ENCODE data around the gene ALB.

The ALB gene

DNA sequence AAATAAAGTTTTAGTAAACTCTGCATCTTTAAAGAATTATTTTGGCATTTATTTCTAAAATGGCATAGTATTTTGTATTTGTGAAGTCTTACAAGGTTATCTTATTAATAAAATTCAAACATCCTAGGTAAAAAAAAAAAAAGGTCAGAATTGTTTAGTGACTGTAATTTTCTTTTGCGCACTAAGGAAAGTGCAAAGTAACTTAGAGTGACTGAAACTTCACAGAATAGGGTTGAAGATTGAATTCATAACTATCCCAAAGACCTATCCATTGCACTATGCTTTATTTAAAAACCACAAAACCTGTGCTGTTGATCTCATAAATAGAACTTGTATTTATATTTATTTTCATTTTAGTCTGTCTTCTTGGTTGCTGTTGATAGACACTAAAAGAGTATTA lies 370 bp downstream of the ALB start:
- Histone ChIP-seq H4K20me1 (ENCODE audit: insufficient read depth, low read length) (no peaks in the 10 kb centered on the region), H3K4me3 (ENCODE audit: low read length) (no peak overlapping the region), H3K79me2 (ENCODE audit: low read length) (no peaks in the 10 kb centered on the region), H3K9ac (ENCODE audit: low read length) (no peak overlapping the region), H3K4me1 (ENCODE audit: low read length) (no peaks in the 10 kb centered on the region), H3K4me2 (ENCODE audit: low read length) (no peak overlapping the region), H2AFZ (ENCODE audit: low read depth, low read length) (no peak overlapping the region), H3K27me3 (ENCODE audit: low read depth, low read length) (no peaks in the 10 kb centered on the region), H3K36me3 (replicated peaks; ENCODE audit: low read depth, low read length) (no peaks in the 10 kb centered on the region), H3K27ac (ENCODE audit: low read length) (no peak overlapping the region), H3K9me3 (ENCODE audit: insufficient read depth, low read length) (no peaks in the 10 kb centered on the region)
- TF ChIP-seq, protein P1, sequence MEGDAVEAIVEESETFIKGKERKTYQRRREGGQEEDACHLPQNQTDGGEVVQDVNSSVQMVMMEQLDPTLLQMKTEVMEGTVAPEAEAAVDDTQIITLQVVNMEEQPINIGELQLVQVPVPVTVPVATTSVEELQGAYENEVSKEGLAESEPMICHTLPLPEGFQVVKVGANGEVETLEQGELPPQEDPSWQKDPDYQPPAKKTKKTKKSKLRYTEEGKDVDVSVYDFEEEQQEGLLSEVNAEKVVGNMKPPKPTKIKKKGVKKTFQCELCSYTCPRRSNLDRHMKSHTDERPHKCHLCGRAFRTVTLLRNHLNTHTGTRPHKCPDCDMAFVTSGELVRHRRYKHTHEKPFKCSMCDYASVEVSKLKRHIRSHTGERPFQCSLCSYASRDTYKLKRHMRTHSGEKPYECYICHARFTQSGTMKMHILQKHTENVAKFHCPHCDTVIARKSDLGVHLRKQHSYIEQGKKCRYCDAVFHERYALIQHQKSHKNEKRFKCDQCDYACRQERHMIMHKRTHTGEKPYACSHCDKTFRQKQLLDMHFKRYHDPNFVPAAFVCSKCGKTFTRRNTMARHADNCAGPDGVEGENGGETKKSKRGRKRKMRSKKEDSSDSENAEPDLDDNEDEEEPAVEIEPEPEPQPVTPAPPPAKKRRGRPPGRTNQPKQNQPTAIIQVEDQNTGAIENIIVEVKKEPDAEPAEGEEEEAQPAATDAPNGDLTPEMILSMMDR (IDR thresholded peaks at IDR 0.05; ENCODE audit: low read depth, low read length): no peak
- TF ChIP-seq EZH2phosphoT487 (IDR thresholded peaks at IDR 0.05; ENCODE audit: low read depth): no peak

DNA sequence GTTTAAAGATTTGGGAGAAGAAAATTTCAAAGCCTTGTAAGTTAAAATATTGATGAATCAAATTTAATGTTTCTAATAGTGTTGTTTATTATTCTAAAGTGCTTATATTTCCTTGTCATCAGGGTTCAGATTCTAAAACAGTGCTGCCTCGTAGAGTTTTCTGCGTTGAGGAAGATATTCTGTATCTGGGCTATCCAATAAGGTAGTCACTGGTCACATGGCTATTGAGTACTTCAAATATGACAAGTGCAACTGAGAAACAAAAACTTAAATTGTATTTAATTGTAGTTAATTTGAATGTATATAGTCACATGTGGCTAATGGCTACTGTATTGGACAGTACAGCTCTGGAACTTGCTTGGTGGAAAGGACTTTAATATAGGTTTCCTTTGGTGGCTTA lies 1.1 kb downstream of the ALB start:
- no peaks in the 10 kb centered on the region for H3K36me3 ChIP-seq (replicated peaks; ENCODE audit: low read depth, low read length)
- no peak overlapping the region for H3K4me2 ChIP-seq (ENCODE audit: low read length)
- H4K20me1 ChIP-seq (ENCODE audit: insufficient read depth, low read length): no peaks in the 10 kb centered on the region
- H3K9ac ChIP-seq (ENCODE audit: low read length): no peak overlapping the region
- no peaks in the 10 kb centered on the region for H3K9me3 ChIP-seq (ENCODE audit: insufficient read depth, low read length)
- no peak overlapping the region for H2AFZ ChIP-seq (ENCODE audit: low read depth, low read length)
- TF ChIP-seq, protein P1 (IDR thresholded peaks at IDR 0.05; ENCODE audit: low read depth, low read length): no peak
- no peak for TF ChIP-seq EZH2phosphoT487 (IDR thresholded peaks at IDR 0.05; ENCODE audit: low read depth)
- no peak overlapping the region for H3K4me3 ChIP-seq (ENCODE audit: low read length)
- H3K27ac ChIP-seq (ENCODE audit: low read length): no peak overlapping the region
- H3K27me3 ChIP-seq (ENCODE audit: low read depth, low read length): no peaks in the 10 kb centered on the region
- H3K4me1 ChIP-seq (ENCODE audit: low read length): no peaks in the 10 kb centered on the region
- H3K79me2 ChIP-seq (ENCODE audit: low read length): no peaks in the 10 kb centered on the region

DNA sequence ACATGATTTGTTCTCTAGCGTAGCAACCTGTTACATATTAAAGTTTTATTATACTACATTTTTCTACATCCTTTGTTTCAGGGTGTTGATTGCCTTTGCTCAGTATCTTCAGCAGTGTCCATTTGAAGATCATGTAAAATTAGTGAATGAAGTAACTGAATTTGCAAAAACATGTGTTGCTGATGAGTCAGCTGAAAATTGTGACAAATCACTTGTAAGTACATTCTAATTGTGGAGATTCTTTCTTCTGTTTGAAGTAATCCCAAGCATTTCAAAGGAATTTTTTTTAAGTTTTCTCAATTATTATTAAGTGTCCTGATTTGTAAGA lies 2.4 kb downstream of the ALB start:
- H3K36me3 ChIP-seq (replicated peaks; ENCODE audit: low read depth, low read length): no peaks in the 10 kb centered on the region
- no peak overlapping the region for H3K27ac ChIP-seq (ENCODE audit: low read length)
- H3K79me2 ChIP-seq (ENCODE audit: low read length): no peaks in the 10 kb centered on the region
- no peak overlapping the region for H3K9ac ChIP-seq (ENCODE audit: low read length)
- no peaks in the 10 kb centered on the region for H3K27me3 ChIP-seq (ENCODE audit: low read depth, low read length)
- no peak overlapping the region for H3K4me2 ChIP-seq (ENCODE audit: low read length)
- no peak overlapping the region for H3K4me3 ChIP-seq (ENCODE audit: low read length)
- H4K20me1 ChIP-seq (ENCODE audit: insufficient read depth, low read length): no peaks in the 10 kb centered on the region
- TF ChIP-seq, protein P1 (IDR thresholded peaks at IDR 0.05; ENCODE audit: low read depth, low read length): no peak
- no peak for TF ChIP-seq EZH2phosphoT487 (IDR thresholded peaks at IDR 0.05; ENCODE audit: low read depth)
- no peak overlapping the region for H2AFZ ChIP-seq (ENCODE audit: low read depth, low read length)
- H3K4me1 ChIP-seq (ENCODE audit: low read length): no peaks in the 10 kb centered on the region
- H3K9me3 ChIP-seq (ENCODE audit: insufficient read depth, low read length): no peaks in the 10 kb centered on the region

DNA sequence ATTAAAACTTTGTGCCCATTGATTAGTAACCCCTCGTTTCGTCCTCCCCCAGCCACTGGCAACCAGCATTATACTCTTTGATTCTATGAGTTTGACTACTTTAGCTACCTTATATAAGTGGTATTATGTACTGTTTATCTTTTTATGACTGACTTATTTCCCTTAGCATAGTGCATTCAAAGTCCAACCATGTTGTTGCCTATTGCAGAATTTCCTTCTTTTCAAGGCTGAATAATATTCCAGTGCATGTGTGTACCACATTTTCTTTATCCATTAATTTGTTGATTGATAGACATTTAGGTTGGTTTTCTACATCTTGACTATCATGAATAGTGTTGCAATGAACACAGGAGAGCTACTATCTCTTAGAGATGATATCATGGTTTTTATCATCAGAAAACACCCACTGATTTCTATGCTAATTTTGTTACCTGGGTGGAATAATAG lies 3.2 kb downstream of the ALB start:
- Histone ChIP-seq H3K79me2 (ENCODE audit: low read length) (no peaks in the 10 kb centered on the region), H4K20me1 (ENCODE audit: insufficient read depth, low read length) (no peaks in the 10 kb centered on the region), H2AFZ (ENCODE audit: low read depth, low read length) (no peak overlapping the region), H3K27ac (ENCODE audit: low read length) (no peak overlapping the region), H3K4me3 (ENCODE audit: low read length) (no peak overlapping the region), H3K4me1 (ENCODE audit: low read length) (no peaks in the 10 kb centered on the region), H3K36me3 (replicated peaks; ENCODE audit: low read depth, low read length) (no peaks in the 10 kb centered on the region), H3K9ac (ENCODE audit: low read length) (no peak overlapping the region), H3K27me3 (ENCODE audit: low read depth, low read length) (no peaks in the 10 kb centered on the region), H3K9me3 (ENCODE audit: insufficient read depth, low read length) (no peaks in the 10 kb centered on the region), H3K4me2 (ENCODE audit: low read length) (no peak overlapping the region)
- no peak for TF ChIP-seq EZH2phosphoT487 (IDR thresholded peaks at IDR 0.05; ENCODE audit: low read depth)
- TF ChIP-seq, protein P1 (IDR thresholded peaks at IDR 0.05; ENCODE audit: low read depth, low read length): no peak
